GM19438 (cell line): ENCODE results near the gene GCN1.
"Not testable (repeated sequence)": the region's sequence is repeated elsewhere in the genome, so short reads cannot be mapped to it uniquely, and the experiment has no call there.

Source experiments
- ATAC-seq: cut with Tn5 transposase; IDR thresholded peaks from one replicate; pipeline ENCODE4 v1.9.1; 2021; ENCODE audit warnings: low read depth; ENCODE audit not compliant: unreplicated experiment

GCN1 gene

GRCh38 chr12:120193286-120193685 is 1.2 kb downstream of the GCN1 start:
- not testable (repeated sequence) for ATAC-seq

GRCh38 chr12:120190985-120191480 is 3.5 kb downstream of the GCN1 start:
- ATAC-seq, result no peak

GRCh38 chr12:120190386-120190785 is 4.1 kb downstream of the GCN1 start:
- no peak for ATAC-seq

GRCh38 chr12:120186654-120187053 is 7.9 kb downstream of the GCN1 start:
- no peak for ATAC-seq

DNA sequence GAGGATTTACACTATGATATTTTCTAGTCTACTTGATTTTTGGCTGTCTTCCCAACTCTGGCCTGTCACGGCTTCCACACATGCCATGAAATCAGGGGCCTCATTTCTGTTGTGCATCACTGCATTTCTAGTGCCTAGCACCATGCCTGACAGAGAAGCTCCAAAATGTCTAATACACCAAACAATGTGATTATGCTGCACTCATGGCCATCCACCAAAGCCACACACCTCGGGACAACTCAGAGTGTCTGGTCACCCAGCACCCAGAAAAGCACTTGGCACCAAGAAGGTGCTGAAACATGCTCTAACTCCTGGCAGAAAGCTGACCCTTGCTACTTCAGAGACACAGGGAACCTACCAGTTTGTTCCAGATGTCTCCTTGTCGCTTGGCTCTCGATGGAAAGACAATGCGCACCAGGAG is 11.3 kb downstream of the GCN1 start:
- no peak for ATAC-seq

GRCh38 chr12:120181991-120182631 is 12.4 kb downstream of the GCN1 start:
- no peak for ATAC-seq

DNA sequence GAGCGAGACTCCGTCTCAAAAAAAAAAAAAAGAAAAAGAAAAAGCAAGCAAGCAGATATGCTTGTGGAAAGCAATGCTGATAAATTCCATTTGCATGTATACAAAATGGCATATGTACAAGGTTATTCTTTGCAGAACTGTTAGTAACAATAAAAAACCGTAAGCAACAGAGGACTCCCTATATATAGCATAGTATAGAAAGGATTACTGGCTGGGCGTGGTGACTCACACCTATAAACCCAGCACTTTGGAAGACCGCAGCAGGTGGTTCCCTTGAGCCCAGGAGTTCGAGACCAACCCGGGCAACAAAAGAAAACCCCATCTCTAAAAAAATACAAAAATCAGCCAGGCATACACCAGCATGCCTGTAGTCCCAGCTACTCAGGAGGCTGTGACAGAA is 13.5 kb downstream of the GCN1 start:
- no peak for ATAC-seq

DNA sequence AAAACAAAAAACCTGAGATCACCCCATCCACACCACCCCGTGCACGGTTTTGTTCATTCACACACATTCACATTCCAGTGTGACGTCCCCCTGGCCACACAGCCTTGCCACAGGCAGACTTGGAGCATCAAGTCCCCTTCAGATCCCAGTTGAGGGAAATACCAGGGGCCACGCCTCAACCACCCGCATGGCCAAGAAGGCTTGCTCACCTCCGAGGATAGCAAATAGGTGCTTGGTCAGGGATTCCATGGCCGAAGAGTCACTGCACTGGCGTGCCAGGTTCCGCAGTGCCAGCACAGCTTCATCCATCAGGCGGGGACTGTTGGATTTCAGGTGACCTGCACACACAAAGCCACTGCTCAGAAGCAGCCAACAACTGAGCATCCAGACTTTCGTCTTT is 19.0 kb downstream of the GCN1 start:
- ATAC-seq, result no peak

DNA sequence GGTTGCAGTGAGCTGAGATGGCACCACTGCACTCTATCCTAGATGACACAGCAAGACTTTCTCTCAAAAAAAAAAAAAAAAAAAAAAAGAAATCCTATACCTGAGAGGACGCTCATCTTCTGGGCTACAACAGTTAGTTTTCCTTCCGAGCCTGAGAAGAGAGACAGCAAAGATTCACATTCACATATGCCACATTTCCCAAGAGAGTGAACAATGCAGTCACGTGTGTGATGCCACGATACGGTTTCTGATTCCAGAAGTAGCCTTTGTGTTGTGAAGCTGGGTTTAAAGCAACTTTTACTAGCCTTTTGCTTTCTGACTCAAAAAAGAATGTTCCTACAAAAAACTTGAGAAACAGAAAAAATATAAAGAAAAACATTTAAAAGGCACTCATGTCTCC is 19.5 kb downstream of the GCN1 start:
- no peak for ATAC-seq

GRCh38 chr12:120172053-120172452 is 22.5 kb downstream of the GCN1 start:
- ATAC-seq, result no peak

- no peak for ATAC-seq
Observed at GRCh38 chr12:120170631-120171030, 23.9 kb downstream of the GCN1 start.

GRCh38 chr12:120169946-120170345 is 24.6 kb downstream of the GCN1 start:
- no peak for ATAC-seq

- no peak for ATAC-seq
Observed at GRCh38 chr12:120168337-120168736, 26.2 kb downstream of the GCN1 start.

DNA sequence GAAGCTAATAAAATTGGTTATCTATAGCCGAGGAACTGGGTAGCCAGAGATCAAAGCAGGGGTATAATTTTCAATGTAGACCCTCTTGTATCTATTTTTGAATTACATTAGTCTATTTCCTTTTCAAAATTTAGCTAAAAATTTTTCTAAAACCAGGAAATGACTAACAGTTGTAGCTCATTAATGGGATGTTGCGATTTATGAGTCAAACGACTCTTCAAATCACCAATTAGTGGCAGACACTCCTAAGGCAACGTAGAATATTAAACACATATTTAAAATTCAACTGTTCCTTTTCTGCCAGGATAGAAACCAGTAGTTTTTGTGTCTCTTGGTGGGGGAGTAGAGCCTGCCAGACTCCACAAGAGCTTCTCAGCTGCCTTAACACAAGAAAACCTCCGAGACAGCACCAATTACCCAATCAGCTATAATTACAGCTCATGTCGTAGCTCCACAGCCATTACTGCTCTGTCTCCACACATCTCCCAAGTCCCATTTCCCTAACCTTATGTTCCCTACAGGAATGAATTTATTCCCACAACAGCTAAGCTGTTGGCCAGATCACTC is 26.9 kb downstream of the GCN1 start:
- ATAC-seq, result no peak

GRCh38 chr12:120164293-120164692 is 30.2 kb downstream of the GCN1 start:
- no peak for ATAC-seq

DNA sequence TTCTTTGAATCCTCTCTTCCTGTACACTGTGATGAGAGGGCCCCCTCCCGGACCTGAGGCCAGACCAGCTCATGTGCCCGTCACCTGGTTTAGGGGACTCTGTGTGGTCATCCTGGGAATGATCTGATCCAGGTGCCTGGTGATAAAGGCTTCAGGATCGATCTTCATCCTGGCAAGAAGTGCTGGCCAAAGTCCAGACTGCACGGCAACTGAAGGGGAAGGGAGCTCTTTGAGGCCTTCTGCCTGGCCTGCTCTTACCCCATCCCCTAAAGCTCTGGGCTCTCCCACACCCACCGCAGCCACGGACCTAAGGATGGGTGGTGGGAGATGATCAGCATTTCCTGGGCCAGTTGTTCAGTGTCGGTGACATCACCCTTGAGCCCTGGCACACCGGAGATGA is 31.8 kb downstream of the GCN1 start:
- no peak for ATAC-seq

GRCh38 chr12:120161852-120162251 is 32.7 kb downstream of the GCN1 start:
- no peak for ATAC-seq

- no peak for ATAC-seq
Observed at GRCh38 chr12:120159509-120160237, 34.8 kb downstream of the GCN1 start.

DNA sequence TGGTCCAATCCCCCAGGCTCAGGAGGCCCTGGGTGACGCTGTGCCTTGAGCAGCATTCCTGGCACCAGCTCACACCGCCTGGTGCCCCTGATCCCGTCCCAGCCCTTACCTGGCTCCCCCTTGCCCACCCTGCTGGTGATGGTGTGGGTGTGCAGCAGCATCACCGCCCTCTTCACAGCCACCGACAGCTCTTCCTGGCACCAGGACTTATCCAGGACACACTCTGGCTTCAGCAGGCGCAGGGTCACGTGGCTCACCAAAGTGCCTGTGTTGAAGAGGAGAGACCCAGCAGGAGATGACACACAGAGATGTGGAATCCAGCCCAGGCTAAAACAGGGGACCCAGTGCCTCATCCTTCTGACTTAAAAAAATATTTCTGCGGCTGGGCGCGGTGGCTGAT is 36.2 kb downstream of the GCN1 start:
- ATAC-seq, result no peak

GRCh38 chr12:120157678-120158077 is 36.8 kb downstream of the GCN1 start:
- ATAC-seq, result no peak

DNA sequence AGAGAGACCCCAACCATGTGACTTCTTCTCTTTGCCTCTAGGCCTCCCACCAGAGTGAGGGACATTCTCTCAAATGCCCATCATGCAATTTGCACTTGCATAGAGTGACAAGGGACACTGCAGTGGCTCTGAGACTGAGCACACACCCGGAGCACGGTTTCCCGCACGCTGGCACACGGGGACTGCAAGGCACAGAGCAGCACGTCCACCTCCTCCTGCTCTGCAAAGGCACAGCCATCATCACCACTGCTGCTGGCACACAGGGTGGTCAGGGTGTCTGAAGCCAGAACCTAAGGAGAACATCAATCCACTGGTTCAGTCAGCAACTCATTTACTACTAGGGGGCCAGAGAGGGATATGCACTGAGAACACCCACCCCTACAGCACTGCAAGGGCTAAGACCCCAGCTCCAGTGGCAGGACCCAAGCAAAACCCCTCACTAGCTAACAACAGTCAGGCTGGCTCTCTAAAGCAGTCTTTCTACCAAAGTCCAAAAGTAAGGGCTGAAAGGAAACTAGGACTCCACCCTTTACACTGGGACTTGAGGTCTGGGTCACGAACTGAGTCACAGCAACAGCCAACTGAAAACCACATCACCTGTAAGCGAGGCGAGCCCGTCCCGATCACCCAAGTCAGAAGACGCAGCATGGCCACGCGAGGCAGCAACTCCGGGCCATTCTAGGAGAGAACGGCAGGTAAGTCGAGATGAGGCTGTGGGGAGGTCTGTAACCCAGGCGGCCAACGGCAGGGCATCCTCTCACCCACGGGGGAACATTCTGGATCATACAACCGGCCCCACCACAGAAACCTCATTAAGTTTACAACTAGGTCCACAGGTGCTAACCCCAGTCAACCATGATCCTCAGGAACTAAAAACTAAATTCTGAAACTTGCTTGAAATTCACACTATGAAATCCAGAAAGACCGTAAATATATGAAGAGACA is 37.9 kb downstream of the GCN1 start:
- ATAC-seq, result no peak
